GM23338 (cell line): ENCODE results near the gene PCDHA2.
"Not testable (repeated sequence)": the region's sequence is repeated elsewhere in the genome, so short reads cannot be mapped to it uniquely, and the experiment has no call there.

ENCODE experiments used
- CREB1 ChIP-seq: fragments of 250-450 bp; sonication (Bioruptor Pico); IDR thresholded peaks from 2 replicates; pipeline ENCODE4 v1.5.0; 2020; ENCODE audit warnings: low read depth, mild to moderate bottlenecking, moderate library complexity
- CTCF ChIP-seq, 2 experiments: fragments of 200-600 bp in 1 of 2; sonication (generic) in 1 of 2; conservative IDR thresholded peaks; 2 replicates each; pipeline versions ENCODE4 v1.5.1 to v1.6.1; 2016 to 2017; ENCODE audit warnings: antibody characterized with exemption in 2 of 2, low read depth in 2 of 2, mild to moderate bottlenecking in 2 of 2, moderate library complexity in 1 of 2
- ETS1 ChIP-seq: IDR thresholded peaks from 2 replicates; pipeline ENCODE4 v1.6.1; 2016; ENCODE audit warnings: antibody characterized with exemption
- EZH2 ChIP-seq: fragments of 200-600 bp; sonication (generic); IDR thresholded peaks from one replicate; pipeline ENCODE4 v1.8.0; 2017; ENCODE audit warnings: antibody characterized with exemption, mild to moderate bottlenecking, low read depth; ENCODE audit not compliant: unreplicated experiment
- POLR2AphosphoS5 ChIP-seq: IDR thresholded peaks from 2 replicates; pipeline ENCODE4 v1.6.1; 2016; ENCODE audit warnings: antibody characterized with exemption, low read depth
- ZNF462 ChIP-seq: fragments of 250-450 bp; sonication (Bioruptor Pico); IDR thresholded peaks from 2 replicates; pipeline ENCODE4 v1.5.0; 2020; ENCODE audit warnings: mild to moderate bottlenecking, moderate library complexity

GRCh38 chr5:140808241-140808888 lies 13.7 kb downstream of the PCDHA2 start:
- not testable (repeated sequence) for TF ChIP-seq CTCF (conservative IDR thresholded peaks at IDR 0.05; ENCODE audit: low read depth in 2 of 2); ZNF462 (CRISPR knock-in tag); EZH2; CREB1; ETS1; POLR2AphosphoS5
